ENCODE results near the gene RALGPS1.
A peak's percentile ranks its signal among the peaks of the same experiment; 100 is the strongest.

RALGPS1 gene, protein sequence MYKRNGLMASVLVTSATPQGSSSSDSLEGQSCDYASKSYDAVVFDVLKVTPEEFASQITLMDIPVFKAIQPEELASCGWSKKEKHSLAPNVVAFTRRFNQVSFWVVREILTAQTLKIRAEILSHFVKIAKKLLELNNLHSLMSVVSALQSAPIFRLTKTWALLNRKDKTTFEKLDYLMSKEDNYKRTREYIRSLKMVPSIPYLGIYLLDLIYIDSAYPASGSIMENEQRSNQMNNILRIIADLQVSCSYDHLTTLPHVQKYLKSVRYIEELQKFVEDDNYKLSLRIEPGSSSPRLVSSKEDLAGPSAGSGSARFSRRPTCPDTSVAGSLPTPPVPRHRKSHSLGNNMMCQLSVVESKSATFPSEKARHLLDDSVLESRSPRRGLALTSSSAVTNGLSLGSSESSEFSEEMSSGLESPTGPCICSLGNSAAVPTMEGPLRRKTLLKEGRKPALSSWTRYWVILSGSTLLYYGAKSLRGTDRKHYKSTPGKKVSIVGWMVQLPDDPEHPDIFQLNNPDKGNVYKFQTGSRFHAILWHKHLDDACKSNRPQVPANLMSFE

GRCh38 chr9:126914458-126915280 is at the start of gene RALGPS1:
Gene RALGPS1, plus strand, starts transcription at chr9:126914782. Its CDS starts 47,508 bp downstream, at chr9:126962290.
- Histone ChIP-seq H4K20me1 (ENCODE audit: control insufficient read depth, insufficient read depth, low read depth, low read length) (peaks cover 6% of the 10 kb centered on the region; the same call in 1 of the 2 replicates), H3K9me2 (replicated peaks; ENCODE audit: control insufficient read depth, low read length) (no peaks in the 10 kb centered on the region), H3K4me3 (ENCODE audit: low read length) (peak within 1 kb of the TSS; percentile 69), H3F3A (ENCODE audit: control insufficient read depth, insufficient read depth) (no peaks in the 10 kb centered on the region), H3K36me3 (ENCODE audit: control insufficient read depth, low read length) (no peaks in the 10 kb centered on the region), H3K27ac (ENCODE audit: low read depth, low read length) (no peak within 1 kb of the TSS), H3K4me1 (ENCODE audit: control insufficient read depth, low read length) (peaks cover 12% of the 10 kb centered on the region), H3K9me3 (ENCODE audit: control insufficient read depth, insufficient read depth, low read length) (no peaks in the 10 kb centered on the region), H3K79me2 (ENCODE audit: control insufficient read depth, low read length) (no peaks in the 10 kb centered on the region), H3K4me2 (ENCODE audit: low read length) (peak within 1 kb of the TSS; percentile 77), H3K27me3 (ENCODE audit: control insufficient read depth, low read length) (peaks cover 12% of the 10 kb centered on the region)
- TF ChIP-seq CTCF (IDR thresholded peaks at IDR 0.05; ENCODE audit: low read depth, low read length, poor library complexity, severe bottlenecking) (no peak), EZH2phosphoT487 (IDR thresholded peaks at IDR 0.05; ENCODE audit: borderline replicate concordance, low read length) (no peak)

DNA sequence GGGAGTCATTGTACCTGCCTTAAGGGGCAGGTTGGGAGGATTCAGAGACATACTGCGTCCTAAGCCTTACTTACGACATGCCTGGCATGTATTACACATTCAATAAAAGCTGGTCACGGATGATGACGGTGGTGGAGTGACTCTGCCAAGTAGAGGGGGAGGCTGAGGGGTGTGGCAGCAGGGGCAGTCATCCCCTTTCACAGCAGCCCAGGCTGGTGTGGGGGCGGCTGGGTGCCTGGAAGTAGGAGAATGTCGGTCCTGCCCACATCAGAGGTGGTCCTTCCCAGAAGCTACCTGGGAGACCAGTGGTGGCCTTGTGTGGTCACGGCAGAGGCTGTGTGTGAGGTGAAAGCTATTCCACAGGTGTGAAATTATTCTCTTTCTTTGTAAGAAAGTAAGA is 45.2 kb upstream of the RALGPS1 start:
- Histone ChIP-seq H3K79me2 (ENCODE audit: control insufficient read depth, low read length) (peaks cover 42% of the 10 kb centered on the region), H3K27me3 (ENCODE audit: control insufficient read depth, low read length) (no peaks in the 10 kb centered on the region), H3K27ac (ENCODE audit: low read depth, low read length) (no peak overlapping the region), H3K9me3 (ENCODE audit: control insufficient read depth, insufficient read depth, low read length) (no peaks in the 10 kb centered on the region), H3K36me3 (ENCODE audit: control insufficient read depth, low read length) (peaks cover 16% of the 10 kb centered on the region), H3K4me1 (ENCODE audit: control insufficient read depth, low read length) (peaks cover 4% of the 10 kb centered on the region; the same call in 1 of the 2 replicates), H3K4me2 (ENCODE audit: low read length) (no peak overlapping the region), H3F3A (ENCODE audit: control insufficient read depth, insufficient read depth) (0 out of 2 replicates have a peak, but pooled peaks cover 2% of the 10 kb centered on the region), H3K4me3 (ENCODE audit: low read length) (no peak overlapping the region), H3K9me2 (replicated peaks; ENCODE audit: control insufficient read depth, low read length) (no peaks in the 10 kb centered on the region), H4K20me1 (ENCODE audit: control insufficient read depth, insufficient read depth, low read depth, low read length) (0 out of 2 replicates have a peak, but pooled peaks cover 3% of the 10 kb centered on the region)
- TF ChIP-seq EZH2phosphoT487 (IDR thresholded peaks at IDR 0.05; ENCODE audit: borderline replicate concordance, low read length): no peak
- no peak for TF ChIP-seq CTCF (IDR thresholded peaks at IDR 0.05; ENCODE audit: low read depth, low read length, poor library complexity, severe bottlenecking)

- TF ChIP-seq EZH2phosphoT487 (IDR thresholded peaks at IDR 0.05; ENCODE audit: borderline replicate concordance, low read length) (no peak), CTCF (IDR thresholded peaks at IDR 0.05; ENCODE audit: low read depth, low read length, poor library complexity, severe bottlenecking) (no peak)
- Histone ChIP-seq H3K9me2 (replicated peaks; ENCODE audit: control insufficient read depth, low read length) (no peaks in the 10 kb centered on the region), H3K27ac (ENCODE audit: low read depth, low read length) (no peak overlapping the region), H3K4me2 (ENCODE audit: low read length) (no peak overlapping the region), H3K79me2 (ENCODE audit: control insufficient read depth, low read length) (peaks cover 42% of the 10 kb centered on the region), H3K4me1 (ENCODE audit: control insufficient read depth, low read length) (peaks cover 9% of the 10 kb centered on the region), H3K9me3 (ENCODE audit: control insufficient read depth, insufficient read depth, low read length) (no peaks in the 10 kb centered on the region), H3F3A (ENCODE audit: control insufficient read depth, insufficient read depth) (peaks cover 8% of the 10 kb centered on the region; the same call in 1 of the 2 replicates), H3K4me3 (ENCODE audit: low read length) (no peak overlapping the region), H4K20me1 (ENCODE audit: control insufficient read depth, insufficient read depth, low read depth, low read length) (0 out of 2 replicates have a peak, but pooled peaks cover 3% of the 10 kb centered on the region), H3K36me3 (ENCODE audit: control insufficient read depth, low read length) (no peaks in the 10 kb centered on the region; the same call in 1 of the 2 replicates), H3K27me3 (ENCODE audit: control insufficient read depth, low read length) (no peaks in the 10 kb centered on the region)
Measured at GRCh38 chr9:126872516-126872915, 42.1 kb upstream of the RALGPS1 start.

Data from DOHH2 (cell line).